ENCODE data around the gene KCNQ5.

- no peak for TF ChIP-seq EZH2 (IDR thresholded peaks at IDR 0.05)
- TF ChIP-seq, protein P1, sequence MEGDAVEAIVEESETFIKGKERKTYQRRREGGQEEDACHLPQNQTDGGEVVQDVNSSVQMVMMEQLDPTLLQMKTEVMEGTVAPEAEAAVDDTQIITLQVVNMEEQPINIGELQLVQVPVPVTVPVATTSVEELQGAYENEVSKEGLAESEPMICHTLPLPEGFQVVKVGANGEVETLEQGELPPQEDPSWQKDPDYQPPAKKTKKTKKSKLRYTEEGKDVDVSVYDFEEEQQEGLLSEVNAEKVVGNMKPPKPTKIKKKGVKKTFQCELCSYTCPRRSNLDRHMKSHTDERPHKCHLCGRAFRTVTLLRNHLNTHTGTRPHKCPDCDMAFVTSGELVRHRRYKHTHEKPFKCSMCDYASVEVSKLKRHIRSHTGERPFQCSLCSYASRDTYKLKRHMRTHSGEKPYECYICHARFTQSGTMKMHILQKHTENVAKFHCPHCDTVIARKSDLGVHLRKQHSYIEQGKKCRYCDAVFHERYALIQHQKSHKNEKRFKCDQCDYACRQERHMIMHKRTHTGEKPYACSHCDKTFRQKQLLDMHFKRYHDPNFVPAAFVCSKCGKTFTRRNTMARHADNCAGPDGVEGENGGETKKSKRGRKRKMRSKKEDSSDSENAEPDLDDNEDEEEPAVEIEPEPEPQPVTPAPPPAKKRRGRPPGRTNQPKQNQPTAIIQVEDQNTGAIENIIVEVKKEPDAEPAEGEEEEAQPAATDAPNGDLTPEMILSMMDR (IDR thresholded peaks at IDR 0.05 in 2 of 3, conservative IDR thresholded peaks at IDR 0.05 in 1 of 3; ENCODE audit: borderline replicate concordance in 1 of 3, insufficient read depth in 1 of 3, low read depth in 2 of 3, low read length in 2 of 3), result no peak
- no peak for TF ChIP-seq JUND (IDR thresholded peaks at IDR 0.05)
- no peak for TF ChIP-seq RAD21 (IDR thresholded peaks at IDR 0.05; ENCODE audit: low read depth)
- TF ChIP-seq CEBPB (IDR thresholded peaks at IDR 0.05; ENCODE audit: low read depth), result no peak
These were observed 333.8 kb downstream of the KCNQ5 start for GRCh38 chr6:72955666-72956065.

All from HCT116 (cell line).